Measurements from ENCODE around the gene PDGFB. TPM values are rescaled to one million over a fixed set of nuclear protein-coding genes. Genes with fewer than 3 reads are reported as not detected.

Gene PDGFB
- total RNA-seq, 1 donor from 2014 or later, result 2.3 TPM

GRCh38 chr22:39254789-39255298 lies 10.1 kb upstream of the PDGFB start:
- intact Hi-C loops (cut with micrococcal nuclease), result no loop called here
- Mint-ChIP-seq H3K36me3 (ENCODE audit: low read depth) (no peaks in the 10 kb centered on the region), H3K4me1 (peaks cover 26% of the 10 kb centered on the region), H3K9me3 (no peaks in the 10 kb centered on the region), H3K4me3 (peak overlapping the region; percentile 73), H3K27ac (peak overlapping the region; percentile 97), H3K27me3 (peaks cover 2% of the 10 kb centered on the region)
- peak; percentile 91 for DNase-seq

- DNase-seq, result no peak
- H3K9me3 Mint-ChIP-seq, result no peaks in the 10 kb centered on the region
- H3K4me1 Mint-ChIP-seq, result peaks cover 26% of the 10 kb centered on the region
- intact Hi-C loops (cut with micrococcal nuclease), result no loop called here
- no peaks in the 10 kb centered on the region for H3K36me3 Mint-ChIP-seq (ENCODE audit: low read depth)
- peak overlapping the region; percentile 37 for H3K27ac Mint-ChIP-seq
- peak overlapping the region; percentile 73 for H3K4me3 Mint-ChIP-seq
- H3K27me3 Mint-ChIP-seq, result peaks cover 6% of the 10 kb centered on the region
Measured at GRCh38 chr22:39254122-39254521, 9.3 kb upstream of the PDGFB start.

- DNase-seq, result peak; percentile 82
- intact Hi-C loops (cut with micrococcal nuclease), result loop anchor here (1.0 kb wide), 1 partner anchor 13 kb away; no protein-coding TSS in a partner anchor
- no peaks in the 10 kb centered on the region for H3K9me3 Mint-ChIP-seq
- no peaks in the 10 kb centered on the region for H3K36me3 Mint-ChIP-seq (ENCODE audit: low read depth)
- peak overlapping the region; percentile 26 for H3K4me3 Mint-ChIP-seq
- H3K27me3 Mint-ChIP-seq, result peaks cover 8% of the 10 kb centered on the region
- peak overlapping the region; percentile 73 for H3K27ac Mint-ChIP-seq
- H3K4me1 Mint-ChIP-seq, result peaks cover 26% of the 10 kb centered on the region
Measured at GRCh38 chr22:39253435-39254070, 8.8 kb upstream of the PDGFB start.

DNA sequence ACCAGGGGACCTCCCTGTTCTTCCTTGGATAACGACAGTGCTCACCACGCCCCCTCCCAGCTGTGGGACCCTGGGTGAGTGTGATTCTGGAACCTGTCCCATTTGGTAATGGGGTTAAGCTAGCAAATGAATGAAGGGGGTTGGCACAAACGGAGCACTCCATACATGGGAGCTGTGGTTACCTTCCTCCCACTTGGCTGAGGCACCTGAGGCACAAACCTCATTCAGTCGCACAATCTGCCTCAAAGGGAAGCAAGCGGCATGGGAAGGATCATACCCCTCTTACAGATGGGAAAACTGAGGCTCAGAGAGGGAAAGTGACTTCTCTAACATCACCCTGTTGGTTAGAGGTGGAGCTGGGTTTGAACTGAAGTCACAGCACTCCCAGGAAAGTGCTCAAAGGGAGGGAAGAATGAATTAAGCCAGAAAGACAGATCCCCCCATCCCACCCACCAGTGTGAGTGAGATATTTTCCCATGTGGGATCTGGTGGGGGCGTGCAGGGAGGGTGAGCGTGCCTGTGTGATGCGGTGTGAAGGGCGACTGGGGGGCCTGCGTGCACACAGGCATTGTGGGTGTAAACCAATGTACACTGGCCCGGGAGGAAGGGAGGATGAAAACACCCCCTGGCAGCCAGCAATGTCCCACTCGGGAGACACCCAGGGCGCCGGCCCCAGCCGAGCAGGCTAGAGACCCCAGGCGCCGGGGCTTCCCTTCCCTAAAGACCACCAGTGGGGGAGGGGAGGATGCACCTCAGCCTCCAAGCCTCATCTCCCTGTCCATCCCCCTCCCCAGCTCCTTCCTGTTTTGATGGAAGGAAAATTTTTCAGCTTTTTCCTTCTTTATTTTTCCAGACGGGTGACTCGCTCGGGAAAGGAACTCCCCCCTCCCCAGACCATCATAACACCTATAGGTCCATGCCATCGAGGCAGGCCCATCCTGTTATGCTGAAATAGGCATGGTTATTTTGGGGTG lies 8.0 kb upstream of the PDGFB start:
- no peaks in the 10 kb centered on the region for H3K9me3 Mint-ChIP-seq
- intact Hi-C loops (cut with micrococcal nuclease), result loop anchor here (1.0 kb wide), 1 partner anchor 14 kb away; no protein-coding TSS in a partner anchor
- H3K4me1 Mint-ChIP-seq, result peaks cover 26% of the 10 kb centered on the region
- DNase-seq, result no peak
- H3K27ac Mint-ChIP-seq, result peak overlapping the region; percentile 73
- no peaks in the 10 kb centered on the region for H3K36me3 Mint-ChIP-seq (ENCODE audit: low read depth)
- H3K4me3 Mint-ChIP-seq, result peak overlapping the region; percentile 55
- peaks cover 12% of the 10 kb centered on the region for H3K27me3 Mint-ChIP-seq

DNA sequence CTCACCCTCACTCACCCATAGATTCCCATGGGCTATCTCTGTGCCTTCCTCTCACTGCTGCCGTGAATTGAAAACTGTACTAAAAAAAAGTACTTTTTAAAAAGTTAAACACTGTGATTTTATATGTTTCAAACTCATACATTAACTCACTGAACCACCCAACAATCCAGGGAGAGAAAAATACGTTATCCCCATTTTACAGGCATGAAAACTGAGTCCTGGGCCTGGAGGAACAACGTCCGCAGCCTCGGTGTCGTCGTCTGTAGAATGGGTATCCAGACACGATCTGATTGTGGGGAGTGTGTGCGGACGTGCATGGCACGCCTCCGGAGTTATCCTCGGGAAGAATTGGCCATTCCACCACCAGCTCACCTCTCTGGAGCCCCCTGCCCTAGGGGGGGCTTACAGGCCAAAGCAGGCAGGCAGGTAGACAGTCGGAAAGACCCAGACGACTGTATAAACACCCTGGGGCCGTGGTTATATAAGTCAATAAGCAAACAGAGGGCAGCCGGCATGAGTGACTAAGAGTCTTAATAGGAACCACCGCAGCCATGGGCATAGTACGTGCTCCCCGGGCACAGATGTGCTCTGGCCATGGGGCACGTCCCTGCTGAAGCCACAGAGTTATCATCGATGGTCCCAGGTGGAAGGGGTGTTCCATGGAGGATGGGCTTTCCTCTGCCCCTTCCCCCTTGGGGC lies 7.1 kb upstream of the PDGFB start:
- Mint-ChIP-seq H3K4me1 (peaks cover 26% of the 10 kb centered on the region), H3K36me3 (ENCODE audit: low read depth) (no peaks in the 10 kb centered on the region), H3K27me3 (peaks cover 19% of the 10 kb centered on the region), H3K4me3 (no peak overlapping the region), H3K27ac (no peak overlapping the region), H3K9me3 (no peaks in the 10 kb centered on the region)
- DNase-seq, result no peak
- intact Hi-C loops (cut with micrococcal nuclease), result no loop called here

GRCh38 chr22:39250838-39251237 lies 6.1 kb upstream of the PDGFB start:
- H3K4me1 Mint-ChIP-seq, result peaks cover 25% of the 10 kb centered on the region
- H3K4me3 Mint-ChIP-seq, result no peak overlapping the region
- intact Hi-C loops (cut with micrococcal nuclease), result no loop called here
- DNase-seq, result no peak
- no peak overlapping the region for H3K27ac Mint-ChIP-seq
- peaks cover under 1% of the 10 kb centered on the region for H3K36me3 Mint-ChIP-seq (ENCODE audit: low read depth)
- peaks cover 30% of the 10 kb centered on the region for H3K27me3 Mint-ChIP-seq
- no peaks in the 10 kb centered on the region for H3K9me3 Mint-ChIP-seq

GRCh38 chr22:39250131-39250530 lies 5.3 kb upstream of the PDGFB start:
- intact Hi-C loops (cut with micrococcal nuclease), result no loop called here
- Mint-ChIP-seq H3K36me3 (ENCODE audit: low read depth) (peaks cover 2% of the 10 kb centered on the region), H3K4me3 (no peak overlapping the region), H3K9me3 (no peaks in the 10 kb centered on the region), H3K4me1 (peaks cover 20% of the 10 kb centered on the region), H3K27ac (no peak overlapping the region), H3K27me3 (peaks cover 36% of the 10 kb centered on the region)
- DNase-seq, result no peak

GRCh38 chr22:39249086-39249704 lies 4.4 kb upstream of the PDGFB start:
- H3K36me3 Mint-ChIP-seq (ENCODE audit: low read depth), result peaks cover 2% of the 10 kb centered on the region
- no peaks in the 10 kb centered on the region for H3K9me3 Mint-ChIP-seq
- H3K27ac Mint-ChIP-seq, result no peak overlapping the region
- H3K4me3 Mint-ChIP-seq, result no peak overlapping the region
- H3K4me1 Mint-ChIP-seq, result peaks cover 14% of the 10 kb centered on the region
- H3K27me3 Mint-ChIP-seq, result peaks cover 41% of the 10 kb centered on the region
- DNase-seq, result no peak
- intact Hi-C loops (cut with micrococcal nuclease), result no loop called here

GRCh38 chr22:39248254-39248653 lies 3.5 kb upstream of the PDGFB start:
- H3K4me3 Mint-ChIP-seq, result no peak overlapping the region
- intact Hi-C loops (cut with micrococcal nuclease), result no loop called here
- H3K9me3 Mint-ChIP-seq, result no peaks in the 10 kb centered on the region
- DNase-seq, result no peak
- H3K36me3 Mint-ChIP-seq (ENCODE audit: low read depth), result peaks cover 2% of the 10 kb centered on the region
- peaks cover 14% of the 10 kb centered on the region for H3K4me1 Mint-ChIP-seq
- H3K27ac Mint-ChIP-seq, result no peak overlapping the region
- peaks cover 44% of the 10 kb centered on the region for H3K27me3 Mint-ChIP-seq

DNA sequence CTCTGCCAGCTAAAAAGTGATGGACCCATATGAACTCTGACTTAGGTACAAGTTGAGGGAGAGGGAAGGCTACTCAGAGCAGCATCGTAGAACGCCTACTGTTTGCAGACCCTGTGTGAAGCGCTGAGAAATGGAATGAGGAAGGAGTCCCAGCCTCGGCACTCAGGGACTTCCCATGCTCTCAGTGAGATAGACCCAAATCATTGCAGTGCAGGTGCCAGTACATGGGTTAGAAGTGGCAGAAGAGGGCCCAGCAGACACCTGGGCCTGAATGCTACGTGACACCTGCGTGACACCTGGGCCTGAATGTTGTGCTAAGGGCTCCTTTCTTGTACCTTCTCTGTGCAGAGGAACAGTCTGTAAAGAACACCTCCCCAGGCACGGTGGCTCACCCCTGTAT lies 2.6 kb upstream of the PDGFB start:
- no peaks in the 10 kb centered on the region for H3K9me3 Mint-ChIP-seq
- H3K4me3 Mint-ChIP-seq, result no peak overlapping the region
- peaks cover 11% of the 10 kb centered on the region for H3K4me1 Mint-ChIP-seq
- peaks cover 2% of the 10 kb centered on the region for H3K36me3 Mint-ChIP-seq (ENCODE audit: low read depth)
- DNase-seq, result no peak
- peaks cover 50% of the 10 kb centered on the region for H3K27me3 Mint-ChIP-seq
- no peak overlapping the region for H3K27ac Mint-ChIP-seq
- intact Hi-C loops (cut with micrococcal nuclease), result no loop called here

DNA sequence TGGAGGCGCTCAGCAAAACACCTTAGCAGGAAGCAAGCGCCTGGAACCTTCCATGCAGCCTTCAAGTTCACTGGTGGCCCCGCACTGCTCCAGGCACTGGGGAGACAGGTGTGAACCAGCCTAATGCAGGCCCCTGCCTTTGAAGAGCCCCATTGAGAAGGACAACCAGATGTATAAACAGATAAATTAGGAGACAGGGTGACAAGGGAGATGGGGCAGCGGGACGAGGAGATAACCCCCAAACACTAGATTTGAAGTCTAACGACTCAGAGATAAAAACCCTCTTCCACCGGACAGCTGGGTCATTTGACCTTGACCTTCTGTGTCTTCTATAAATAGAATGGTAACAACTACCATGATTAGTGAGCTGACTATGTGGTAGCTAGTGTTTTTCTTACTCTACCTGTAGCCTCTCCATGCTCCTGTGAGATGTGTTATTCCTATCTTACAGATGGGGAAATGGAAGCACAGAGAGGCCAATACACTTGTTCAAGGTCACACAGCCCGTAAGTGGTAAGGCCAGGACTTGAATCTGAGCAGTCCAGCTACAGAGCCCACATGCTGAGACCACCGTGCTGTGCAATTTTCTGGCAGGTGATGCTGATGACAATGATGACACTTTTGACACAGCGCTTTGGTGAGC lies 2.0 kb upstream of the PDGFB start:
- Mint-ChIP-seq H3K36me3 (ENCODE audit: low read depth) (peaks cover 2% of the 10 kb centered on the region), H3K27me3 (peaks cover 50% of the 10 kb centered on the region), H3K27ac (no peak overlapping the region), H3K4me1 (peaks cover 10% of the 10 kb centered on the region), H3K4me3 (no peak overlapping the region), H3K9me3 (no peaks in the 10 kb centered on the region)
- intact Hi-C loops (cut with micrococcal nuclease), result no loop called here
- no peak for DNase-seq

- intact Hi-C loops (cut with micrococcal nuclease), result no loop called here
Measured at GRCh38 chr22:39246217-39246616, 1.4 kb upstream of the PDGFB start.

More at GRCh38 chr22:39246217-39246616, 1.4 kb upstream of the PDGFB start:
- no peaks in the 10 kb centered on the region for H3K9me3 Mint-ChIP-seq
- peaks cover 3% of the 10 kb centered on the region for H3K36me3 Mint-ChIP-seq (ENCODE audit: low read depth)
- no peak for DNase-seq
- no peak overlapping the region for H3K4me3 Mint-ChIP-seq
- no peak overlapping the region for H3K27ac Mint-ChIP-seq
- peaks cover 53% of the 10 kb centered on the region for H3K27me3 Mint-ChIP-seq
- H3K4me1 Mint-ChIP-seq, result peaks cover 16% of the 10 kb centered on the region

All from activated CD4-positive, alpha-beta T cell treated with anti-CD3 and anti-CD28 coated beads, Interleukin-2, amount 10 ng/mL, durations not matched to agents 24 days and 14 days (primary cell).